ENCODE data around the gene CTDNEP1.

DNA sequence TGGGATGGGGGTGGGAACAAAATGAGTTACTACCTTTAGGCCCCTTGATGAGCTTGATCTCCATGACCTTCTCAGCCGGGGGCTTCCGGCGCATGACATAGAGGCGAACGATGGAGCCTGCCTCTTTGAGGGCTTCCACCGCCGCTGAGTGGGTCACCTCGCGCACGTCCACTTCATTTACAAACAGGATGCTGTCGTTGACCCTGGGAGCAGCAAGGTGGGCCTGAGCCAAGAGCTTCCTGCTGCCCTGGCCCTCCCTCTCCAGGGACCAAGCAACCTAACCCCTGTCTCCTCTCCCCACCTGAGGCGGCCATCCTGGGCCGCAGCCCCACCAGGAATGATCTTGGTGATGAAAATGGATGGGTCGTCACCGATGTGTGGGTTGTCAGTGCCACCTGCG, 48.1 kb downstream of the CTDNEP1 start:
- TF ChIP-seq, protein P1, sequence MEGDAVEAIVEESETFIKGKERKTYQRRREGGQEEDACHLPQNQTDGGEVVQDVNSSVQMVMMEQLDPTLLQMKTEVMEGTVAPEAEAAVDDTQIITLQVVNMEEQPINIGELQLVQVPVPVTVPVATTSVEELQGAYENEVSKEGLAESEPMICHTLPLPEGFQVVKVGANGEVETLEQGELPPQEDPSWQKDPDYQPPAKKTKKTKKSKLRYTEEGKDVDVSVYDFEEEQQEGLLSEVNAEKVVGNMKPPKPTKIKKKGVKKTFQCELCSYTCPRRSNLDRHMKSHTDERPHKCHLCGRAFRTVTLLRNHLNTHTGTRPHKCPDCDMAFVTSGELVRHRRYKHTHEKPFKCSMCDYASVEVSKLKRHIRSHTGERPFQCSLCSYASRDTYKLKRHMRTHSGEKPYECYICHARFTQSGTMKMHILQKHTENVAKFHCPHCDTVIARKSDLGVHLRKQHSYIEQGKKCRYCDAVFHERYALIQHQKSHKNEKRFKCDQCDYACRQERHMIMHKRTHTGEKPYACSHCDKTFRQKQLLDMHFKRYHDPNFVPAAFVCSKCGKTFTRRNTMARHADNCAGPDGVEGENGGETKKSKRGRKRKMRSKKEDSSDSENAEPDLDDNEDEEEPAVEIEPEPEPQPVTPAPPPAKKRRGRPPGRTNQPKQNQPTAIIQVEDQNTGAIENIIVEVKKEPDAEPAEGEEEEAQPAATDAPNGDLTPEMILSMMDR (IDR thresholded peaks at IDR 0.05; ENCODE audit: borderline replicate concordance, extremely low read depth, low read length, poor library complexity, severe bottlenecking), result no peak
- no peak for TF ChIP-seq EZH2 (IDR thresholded peaks at IDR 0.05; ENCODE audit: borderline replicate concordance, low read depth, low read length, severe bottlenecking)

Data from DND-41 (cell line).